ENCODE results near the gene MAD1L1.

- TF ChIP-seq CTCF (IDR thresholded peaks at IDR 0.05; ENCODE audit: borderline replicate concordance, extremely low read depth, low read length, poor library complexity, severe bottlenecking) (no peak), EZH2 (IDR thresholded peaks at IDR 0.05; ENCODE audit: borderline replicate concordance, low read depth, low read length, severe bottlenecking) (no peak)
Measured at GRCh38 chr7:1936006-1936310, 296.8 kb downstream of the MAD1L1 start.

Data from DND-41 (cell line).